Lung (tissue), 12 donors: ENCODE measurements around the gene SF3B6. TPM values are rescaled to one million over a fixed set of nuclear protein-coding genes. Genes with fewer than 3 reads are reported as not detected.

Experiments used
- ATAC-seq: fragments of 200-7000 bp; cut with Tn5 transposase; one replicate; pipeline ENCODE4 v1.9.1; 2020; ENCODE audit warnings: moderate number of reproducible peaks; ENCODE audit not compliant: insufficient read depth, low FRiP score
- DNase-seq, 3 donors: peaks; one replicate each; pipeline ENCODE4 v3.0.0-alpha.2; 2013 to 2017
- H3K27ac ChIP-seq, 2 donors: one replicate each; pipeline ENCODE4 v1.5.1; 2013; ENCODE audit warnings: mild to moderate bottlenecking in 2 of 2, moderate library complexity in 2 of 2, control low read depth in 1 of 2, inconsistent platforms in 1 of 2, low read depth in 1 of 2, low read length in 1 of 2
- H3K27me3 ChIP-seq, 3 donors: one replicate each; pipeline ENCODE4 v1.5.1; 2013; ENCODE audit warnings: low read length in 2 of 3; ENCODE audit not compliant: control insufficient read depth in 3 of 3, insufficient read depth in 3 of 3
- H3K36me3 ChIP-seq, 4 donors: one replicate each; pipeline ENCODE4 v1.5.1; 2013; ENCODE audit warnings: low read length in 4 of 4, mild to moderate bottlenecking in 1 of 4, moderate library complexity in 1 of 4; ENCODE audit not compliant: control insufficient read depth in 4 of 4, insufficient read depth in 4 of 4
- H3K4me1 ChIP-seq, 5 donors: one replicate each; pipeline ENCODE4 v1.5.1; 2013; ENCODE audit warnings: low read length in 5 of 5, mild to moderate bottlenecking in 2 of 5, moderate library complexity in 1 of 5; ENCODE audit not compliant: control insufficient read depth in 5 of 5, insufficient read depth in 5 of 5
- H3K4me3 ChIP-seq: one replicate; pipeline ENCODE4 v1.5.1; 2013; ENCODE audit warnings: mild to moderate bottlenecking, control low read depth, moderate library complexity
- H3K9ac ChIP-seq, 2 donors: one replicate each; pipeline ENCODE4 v1.5.1; 2013; ENCODE audit warnings: low read length in 2 of 2, control low read depth in 1 of 2; ENCODE audit not compliant: insufficient read depth in 1 of 2
- H3K9me3 ChIP-seq, 4 donors: one replicate each; pipeline ENCODE4 v1.5.1; 2013; ENCODE audit warnings: low read length in 3 of 4, mild to moderate bottlenecking in 1 of 4, moderate library complexity in 1 of 4; ENCODE audit not compliant: control insufficient read depth in 4 of 4, insufficient read depth in 3 of 4
- WGBS, 2 donors: extraction: QIAGEN DNeasy Blood & Tissue Kit; methylation state at CpG; one replicate each; pipeline ENCODE4 v1.1.7; 2013; 5-methylcytosine and 5-hydroxymethylcytosine counted together
- polyA plus RNA-seq, 2 donors: library from polyadenylated mRNA; stranded (reverse); fragments of 200-250 nt; gene quantifications; one replicate each; pipeline ENCODE4 v1.2.1, GENCODE V29; 2013
- total RNA-seq, 2 donors: library from RNA; depleted of rRNA in 1 of 2; stranded (reverse); fragments of >200 nt in 1 of 2; gene quantifications; one replicate each; pipeline ENCODE4 v1.2.1, GENCODE V29; 2014 to 2021
- TF ChIP-seq, protein P1 (sequence below): IDR thresholded peaks from 2 replicates; pipeline ENCODE4 v1.5.1; 2012; ENCODE audit warnings: mild to moderate bottlenecking; ENCODE audit errors: control extremely low read depth, extremely low read depth
- donor health status: control.
- donor health status: control.
- donor health status: Bipolar disorder and iron deficiency.
- donor health status: healthy.
- donor health status: DM: yes; HTN: yes; CAD: no.

The SF3B6 gene
- total and polyA plus RNA-seq, 4 donors: 56.1 to 148 (median 111) TPM

- no peak overlapping the region for H3K9ac ChIP-seq
- TF ChIP-seq, protein P1, sequence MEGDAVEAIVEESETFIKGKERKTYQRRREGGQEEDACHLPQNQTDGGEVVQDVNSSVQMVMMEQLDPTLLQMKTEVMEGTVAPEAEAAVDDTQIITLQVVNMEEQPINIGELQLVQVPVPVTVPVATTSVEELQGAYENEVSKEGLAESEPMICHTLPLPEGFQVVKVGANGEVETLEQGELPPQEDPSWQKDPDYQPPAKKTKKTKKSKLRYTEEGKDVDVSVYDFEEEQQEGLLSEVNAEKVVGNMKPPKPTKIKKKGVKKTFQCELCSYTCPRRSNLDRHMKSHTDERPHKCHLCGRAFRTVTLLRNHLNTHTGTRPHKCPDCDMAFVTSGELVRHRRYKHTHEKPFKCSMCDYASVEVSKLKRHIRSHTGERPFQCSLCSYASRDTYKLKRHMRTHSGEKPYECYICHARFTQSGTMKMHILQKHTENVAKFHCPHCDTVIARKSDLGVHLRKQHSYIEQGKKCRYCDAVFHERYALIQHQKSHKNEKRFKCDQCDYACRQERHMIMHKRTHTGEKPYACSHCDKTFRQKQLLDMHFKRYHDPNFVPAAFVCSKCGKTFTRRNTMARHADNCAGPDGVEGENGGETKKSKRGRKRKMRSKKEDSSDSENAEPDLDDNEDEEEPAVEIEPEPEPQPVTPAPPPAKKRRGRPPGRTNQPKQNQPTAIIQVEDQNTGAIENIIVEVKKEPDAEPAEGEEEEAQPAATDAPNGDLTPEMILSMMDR: no peak
- no peaks in the 10 kb centered on the region for H3K27me3 ChIP-seq
- H3K9me3 ChIP-seq: no peaks in the 10 kb centered on the region
- 82 to 97% methylated on average over 4 of the region's 4 CpGs for WGBS, 2 donors
- DNase-seq (no peak), ATAC-seq (no peak)
- H3K27ac ChIP-seq: no peak overlapping the region
- H3K4me3 ChIP-seq: no peak overlapping the region
- peaks cover 8 to 21% (median 11%) of the 10 kb centered on the region in 4 donors for H3K36me3 ChIP-seq
- peaks cover 0 to 2% (median 0%) of the 10 kb centered on the region in 5 donors for H3K4me1 ChIP-seq
Observed at GRCh38 chr2:24040511-24040910, 35.6 kb downstream of the SF3B6 start.

DNA sequence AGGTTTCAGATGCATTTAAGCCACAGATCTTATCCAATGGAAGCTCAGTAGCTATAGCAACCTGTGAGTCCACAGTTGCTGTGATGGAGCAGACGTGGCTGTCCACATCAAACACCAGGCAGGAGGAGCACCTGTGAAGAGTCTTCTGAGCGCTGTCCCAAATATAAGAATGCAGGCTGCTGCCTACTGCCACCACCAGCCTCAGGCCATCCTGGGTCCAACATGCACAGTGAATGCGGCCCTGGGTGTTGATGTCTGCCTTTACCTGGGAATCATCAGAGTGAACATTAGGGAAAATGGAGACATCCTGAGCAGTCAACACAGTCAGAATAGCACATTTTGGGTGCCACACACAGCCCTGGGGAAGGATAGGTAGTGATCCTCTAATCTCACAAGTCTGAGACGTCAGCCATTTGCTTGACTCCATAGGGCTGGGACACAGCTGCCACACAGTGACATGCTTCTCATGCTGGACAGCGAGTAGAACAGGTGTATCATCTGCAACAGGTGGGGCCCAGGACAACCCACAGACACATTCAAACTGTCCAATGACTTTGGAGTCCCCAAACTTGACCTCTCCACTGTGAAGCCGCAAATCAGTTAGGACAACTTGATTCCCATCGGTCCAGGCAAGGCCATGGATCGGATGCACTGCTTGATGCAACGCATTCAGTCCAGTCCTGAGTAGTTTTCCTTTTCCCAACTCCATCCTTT lies 37.2 kb downstream of the SF3B6 start:
- Histone ChIP-seq H3K4me1 (peaks cover 0 to 4% (median 0%) of the 10 kb centered on the region in 5 donors), H3K9me3 (no peaks in the 10 kb centered on the region), H3K36me3 (peaks cover 8 to 21% (median 11%) of the 10 kb centered on the region in 4 donors), H3K4me3 (no peak overlapping the region), H3K27ac (no peak overlapping the region), H3K9ac (no peak overlapping the region), H3K27me3 (no peaks in the 10 kb centered on the region)
- no peak for ATAC-seq
- no peak for DNase-seq
- TF ChIP-seq, protein P1: no peak
- WGBS, 2 donors: 89 to 92% methylated on average over 9 of the region's 9 CpGs

DNA sequence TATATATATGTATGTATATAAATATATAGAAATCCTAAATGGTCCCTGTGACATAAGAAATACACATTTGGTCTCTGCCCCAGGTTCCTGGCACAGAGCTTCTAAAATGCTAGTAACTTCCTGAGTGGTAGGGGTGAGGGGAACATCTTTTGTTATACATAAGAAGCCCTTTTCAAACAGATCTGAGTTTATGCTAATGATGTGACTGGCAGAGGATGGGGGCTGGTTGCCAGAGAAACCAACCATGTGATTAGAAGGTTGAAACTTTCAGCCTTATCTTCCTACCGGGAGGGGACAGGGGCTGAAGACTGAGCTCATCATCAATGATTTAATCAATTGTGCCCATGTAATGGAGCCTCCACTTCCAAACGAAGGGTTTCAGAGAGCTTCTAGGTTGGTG lies 49.9 kb downstream of the SF3B6 start:
- no peak overlapping the region for H3K4me3 ChIP-seq
- H3K27me3 ChIP-seq: no peaks in the 10 kb centered on the region
- DNase-seq (no peak), ATAC-seq (no peak)
- H3K4me1 ChIP-seq: no peaks in the 10 kb centered on the region
- H3K9ac ChIP-seq: no peak overlapping the region
- TF ChIP-seq, protein P1: no peak
- peaks cover 6 to 26% (median 14%) of the 10 kb centered on the region in 4 donors for H3K36me3 ChIP-seq
- H3K9me3 ChIP-seq: no peaks in the 10 kb centered on the region
- 80% methylated on average over 2 of the region's 2 CpGs for WGBS, 2 donors
- H3K27ac ChIP-seq: no peak overlapping the region
